Measurements from ENCODE around the gene CORO2B. TPM values are rescaled to one million over a fixed set of nuclear protein-coding genes. Genes with fewer than 3 reads are reported as not detected.

Gene CORO2B
- total and polyA plus RNA-seq, 2 of the 13 experiments (the other 11 are each of a cell fraction or from before 2014, with no cell fraction given): 0.35 to 0.63 TPM

DNA sequence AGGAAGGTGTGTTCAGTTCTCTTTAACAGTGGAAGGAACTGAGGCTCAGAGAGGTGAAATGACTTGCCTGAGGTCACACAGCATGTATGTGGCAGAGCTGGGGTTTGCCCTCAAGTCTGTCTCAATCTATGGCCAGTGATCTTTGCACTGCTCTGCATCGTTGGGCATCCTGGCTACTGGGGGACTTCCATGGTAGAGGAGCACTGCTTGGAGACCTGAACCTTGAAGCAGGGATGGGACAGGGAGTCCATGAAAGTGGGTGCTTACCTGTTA, 2.0 kb downstream of the CORO2B start:
- DNase-seq (ENCODE audit: low spot score) (no peak), ATAC-seq (no peak), FAIRE-seq (no peak)
- WGBS (ENCODE audit: low lambda C conversion rate): 0% methylated on average over 1 of the region's 1 CpG
- H3K79me2 ChIP-seq (ENCODE audit: insufficient read depth, low read length): no peaks in the 10 kb centered on the region
- peaks cover 44% of the 10 kb centered on the region for H3K4me1 ChIP-seq (ENCODE audit: insufficient read depth, low read length)
- CTCF ChIA-PET (ENCODE audit: low intra/inter-chr PET ratio, low total read pairs): no interaction called here
- no peak overlapping the region for H2AFZ ChIP-seq (ENCODE audit: low read length)
- no peak overlapping the region for H3K9ac ChIP-seq (ENCODE audit: insufficient read depth, low read depth, low read length)
- H3K9me3 ChIP-seq (ENCODE audit: low read length): no peaks in the 10 kb centered on the region
- H3K4me2 ChIP-seq (ENCODE audit: low read depth, low read length): no peak overlapping the region
- POLR2A ChIA-PET: no interaction called here
- TF ChIP-seq, protein P1, sequence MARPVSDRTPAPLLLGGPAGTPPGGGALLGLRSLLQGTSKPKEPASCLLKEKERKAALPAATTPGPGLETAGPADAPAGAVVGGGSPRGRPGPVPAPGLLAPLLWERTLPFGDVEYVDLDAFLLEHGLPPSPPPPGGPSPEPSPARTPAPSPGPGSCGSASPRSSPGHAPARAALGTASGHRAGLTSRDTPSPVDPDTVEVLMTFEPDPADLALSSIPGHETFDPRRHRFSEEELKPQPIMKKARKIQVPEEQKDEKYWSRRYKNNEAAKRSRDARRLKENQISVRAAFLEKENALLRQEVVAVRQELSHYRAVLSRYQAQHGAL (CRISPR knock-in tag; IDR thresholded peaks at IDR 0.05; ENCODE audit: not compliant biosample characterization): no peak
- TF ChIP-seq ZNF768 (CRISPR knock-in tag; IDR thresholded peaks at IDR 0.05) (peak; percentile 86), ZNF746 (CRISPR knock-in tag; IDR thresholded peaks at IDR 0.05) (no peak)
- peaks cover 10 to 51% of the 10 kb centered on the region in 2 experiments for H3K27me3 ChIP-seq (ENCODE audit: control insufficient read depth in 1 of 2, insufficient read depth in 2 of 2, low read length in 2 of 2)
- no TSS peak for BruUV-seq (replicated peaks)
- in situ Hi-C loops (cut with HindIII; ENCODE audit: extremely low pct_ligation_motif_present, low pct_unique_long_range_greater_than_20kb): no loop called here
- no peaks in the 10 kb centered on the region for H4K20me1 ChIP-seq (ENCODE audit: insufficient read depth, low read length)
- H3K4me3 ChIP-seq (replicated peaks in 1 of 3; ENCODE audit: insufficient read depth in 1 of 3, low read depth in 2 of 3, low read length in 3 of 3): no peak overlapping the region
- no peak overlapping the region for H3K27ac ChIP-seq (ENCODE audit: extremely low read length, insufficient read depth, low read length)
- intact Hi-C loops (cut with micrococcal nuclease; ENCODE audit: unreplicated experiment): no loop called here
- no peaks in the 10 kb centered on the region for H3K36me3 ChIP-seq (replicated peaks in 1 of 2; ENCODE audit: control insufficient read depth in 1 of 2, insufficient read depth in 2 of 2, low read length in 2 of 2)

- Histone ChIP-seq H3K27ac (ENCODE audit: extremely low read length, insufficient read depth, low read length) (no peak overlapping the region), H3K79me2 (ENCODE audit: insufficient read depth, low read length) (no peaks in the 10 kb centered on the region), H3K36me3 (replicated peaks in 1 of 2; ENCODE audit: control insufficient read depth in 1 of 2, insufficient read depth in 2 of 2, low read length in 2 of 2) (no peaks in the 10 kb centered on the region), H2AFZ (ENCODE audit: low read length) (no peak overlapping the region), H3K4me2 (ENCODE audit: low read depth, low read length) (no peak overlapping the region), H4K20me1 (ENCODE audit: insufficient read depth, low read length) (no peaks in the 10 kb centered on the region), H3K9ac (ENCODE audit: insufficient read depth, low read depth, low read length) (no peak overlapping the region), H3K4me3 (replicated peaks in 1 of 3; ENCODE audit: insufficient read depth in 1 of 3, low read depth in 2 of 3, low read length in 3 of 3) (no peak overlapping the region), H3K9me3 (ENCODE audit: low read length) (no peaks in the 10 kb centered on the region), H3K27me3 (ENCODE audit: control insufficient read depth in 1 of 2, insufficient read depth in 2 of 2, low read length in 2 of 2) (peaks cover 8 to 47% of the 10 kb centered on the region in 2 experiments), H3K4me1 (ENCODE audit: insufficient read depth, low read length) (peaks cover 53% of the 10 kb centered on the region)
- intact Hi-C loops (cut with micrococcal nuclease; ENCODE audit: unreplicated experiment) (no loop called here), in situ Hi-C loops (cut with HindIII; ENCODE audit: extremely low pct_ligation_motif_present, low pct_unique_long_range_greater_than_20kb) (no loop called here)
- POLR2A ChIA-PET: no interaction called here
- no peak for FAIRE-seq
- CTCF ChIA-PET (ENCODE audit: low intra/inter-chr PET ratio, low total read pairs): no interaction called here
- WGBS (ENCODE audit: low lambda C conversion rate): 44% methylated on average over 4 of the region's 5 CpGs
- no TSS peak for BruUV-seq (replicated peaks)
- DNase-seq (ENCODE audit: low spot score): no peak
- ATAC-seq: no peak
- TF ChIP-seq KAT8 (CRISPR knock-in tag; IDR thresholded peaks at IDR 0.05): no peak
- TF ChIP-seq TARDBP (CRISPR knock-in tag; IDR thresholded peaks at IDR 0.05): no peak
- no peak for TF ChIP-seq ZNF629 (CRISPR knock-in tag; conservative IDR thresholded peaks at IDR 0.05)
- no peak for TF ChIP-seq TP53 (CRISPR knock-in tag; conservative IDR thresholded peaks at IDR 0.05)
- TF ChIP-seq ZNF772 (CRISPR knock-in tag; IDR thresholded peaks at IDR 0.05): no peak
- TF ChIP-seq ZNF605 (CRISPR knock-in tag; IDR thresholded peaks at IDR 0.05): no peak
- TF ChIP-seq, protein P2, sequence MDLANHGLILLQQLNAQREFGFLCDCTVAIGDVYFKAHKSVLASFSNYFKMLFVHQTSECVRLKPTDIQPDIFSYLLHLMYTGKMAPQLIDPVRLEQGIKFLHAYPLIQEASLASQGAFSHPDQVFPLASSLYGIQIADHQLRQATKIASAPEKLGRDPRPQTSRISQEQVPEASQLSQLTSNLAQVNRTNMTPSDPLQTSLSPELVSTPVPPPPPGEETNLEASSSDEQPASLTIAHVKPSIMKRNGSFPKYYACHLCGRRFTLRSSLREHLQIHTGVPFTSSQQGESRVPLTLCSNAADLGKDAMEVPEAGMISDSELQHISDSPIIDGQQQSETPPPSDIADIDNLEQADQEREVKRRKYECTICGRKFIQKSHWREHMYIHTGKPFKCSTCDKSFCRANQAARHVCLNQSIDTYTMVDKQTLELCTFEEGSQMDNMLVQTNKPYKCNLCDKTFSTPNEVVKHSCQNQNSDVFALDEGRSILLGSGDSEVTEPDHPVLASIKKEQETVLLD (CRISPR knock-in tag; IDR thresholded peaks at IDR 0.05; ENCODE audit: low read depth): no peak
- no peak for TF ChIP-seq CHCHD3 (CRISPR knock-in tag; IDR thresholded peaks at IDR 0.05)
- no peak for TF ChIP-seq RFXANK (CRISPR knock-in tag; IDR thresholded peaks at IDR 0.05)
- TF ChIP-seq CENPT (CRISPR knock-in tag; IDR thresholded peaks at IDR 0.05; ENCODE audit: low read depth): no peak
These were observed 2.9 kb downstream of the CORO2B start for GRCh38 chr15:68581725-68582124.

Measured in HepG2 (cell line).